ENCODE measurements around the gene INSRR. TPM values are rescaled to one million over a fixed set of nuclear protein-coding genes. Genes with fewer than 3 reads are reported as not detected.

The INSRR gene
- total RNA-seq, 4 donors from 2014 or later, result not detected

DNA sequence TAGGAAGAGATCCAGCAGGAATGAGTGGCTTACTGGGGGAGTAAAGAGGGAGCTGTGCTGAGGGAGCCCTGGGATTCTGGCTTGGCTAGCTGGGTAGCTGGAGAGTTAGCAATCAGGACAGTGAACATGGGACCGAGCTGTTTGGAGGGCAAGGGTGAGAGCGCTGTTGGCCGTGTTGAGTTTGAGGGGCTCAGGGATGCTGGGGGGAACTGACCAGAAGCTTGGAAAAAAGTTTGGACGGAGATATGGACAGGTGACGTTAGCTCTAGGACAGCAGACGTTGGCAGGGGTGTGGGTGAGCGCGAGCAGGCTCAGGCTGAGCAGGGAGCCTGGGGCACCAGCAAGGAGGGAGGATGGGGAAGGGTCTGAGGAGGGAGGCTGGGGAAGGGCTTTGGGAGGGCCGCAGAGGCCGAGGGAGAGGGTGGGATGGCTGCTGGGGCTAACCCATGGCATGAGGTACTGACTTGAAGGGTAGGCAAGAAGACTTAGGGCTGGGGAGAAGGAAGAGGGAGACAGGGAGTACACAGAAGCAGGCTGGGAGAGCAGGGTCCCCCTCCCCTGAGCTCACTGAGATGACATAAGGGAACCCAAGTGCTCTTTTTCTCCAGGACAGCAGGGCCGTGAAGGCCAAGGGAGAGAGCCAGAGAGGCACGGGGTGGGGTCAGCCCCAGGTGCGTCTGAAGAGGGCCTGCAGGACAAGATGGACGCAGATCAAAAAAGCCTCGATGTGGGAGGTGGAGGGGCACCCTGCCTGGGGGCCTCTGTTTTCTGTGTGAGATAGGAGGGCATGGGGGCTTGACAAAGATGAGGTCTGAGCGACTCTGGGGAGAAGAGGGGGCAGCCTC lies 50.5 kb downstream of the INSRR start:
- TF ChIP-seq, protein P1, sequence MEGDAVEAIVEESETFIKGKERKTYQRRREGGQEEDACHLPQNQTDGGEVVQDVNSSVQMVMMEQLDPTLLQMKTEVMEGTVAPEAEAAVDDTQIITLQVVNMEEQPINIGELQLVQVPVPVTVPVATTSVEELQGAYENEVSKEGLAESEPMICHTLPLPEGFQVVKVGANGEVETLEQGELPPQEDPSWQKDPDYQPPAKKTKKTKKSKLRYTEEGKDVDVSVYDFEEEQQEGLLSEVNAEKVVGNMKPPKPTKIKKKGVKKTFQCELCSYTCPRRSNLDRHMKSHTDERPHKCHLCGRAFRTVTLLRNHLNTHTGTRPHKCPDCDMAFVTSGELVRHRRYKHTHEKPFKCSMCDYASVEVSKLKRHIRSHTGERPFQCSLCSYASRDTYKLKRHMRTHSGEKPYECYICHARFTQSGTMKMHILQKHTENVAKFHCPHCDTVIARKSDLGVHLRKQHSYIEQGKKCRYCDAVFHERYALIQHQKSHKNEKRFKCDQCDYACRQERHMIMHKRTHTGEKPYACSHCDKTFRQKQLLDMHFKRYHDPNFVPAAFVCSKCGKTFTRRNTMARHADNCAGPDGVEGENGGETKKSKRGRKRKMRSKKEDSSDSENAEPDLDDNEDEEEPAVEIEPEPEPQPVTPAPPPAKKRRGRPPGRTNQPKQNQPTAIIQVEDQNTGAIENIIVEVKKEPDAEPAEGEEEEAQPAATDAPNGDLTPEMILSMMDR (IDR thresholded peaks at IDR 0.05; ENCODE audit: low read depth), result no peak

DNA sequence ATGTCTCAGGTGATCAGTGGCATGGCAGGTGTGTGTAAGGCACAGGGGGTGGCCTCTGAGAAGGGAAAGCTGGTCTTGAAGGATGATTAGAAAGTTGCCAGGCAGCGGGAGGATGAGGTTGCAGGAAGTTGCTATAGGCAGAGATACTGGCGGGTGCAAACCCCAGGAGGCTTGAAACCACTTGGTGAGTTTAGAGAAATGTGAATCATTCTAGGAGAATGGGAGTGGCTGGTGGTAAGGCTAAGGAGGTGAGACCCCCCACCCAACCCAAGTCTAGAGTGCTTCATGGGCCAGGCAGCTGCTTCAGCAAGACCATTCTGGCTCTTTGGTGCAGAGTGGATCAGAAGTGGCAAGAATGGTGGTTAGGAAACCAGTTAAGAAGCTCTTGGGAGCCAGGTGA lies 51.3 kb downstream of the INSRR start:
- TF ChIP-seq, protein P1 (IDR thresholded peaks at IDR 0.05; ENCODE audit: low read depth), result no peak

DNA sequence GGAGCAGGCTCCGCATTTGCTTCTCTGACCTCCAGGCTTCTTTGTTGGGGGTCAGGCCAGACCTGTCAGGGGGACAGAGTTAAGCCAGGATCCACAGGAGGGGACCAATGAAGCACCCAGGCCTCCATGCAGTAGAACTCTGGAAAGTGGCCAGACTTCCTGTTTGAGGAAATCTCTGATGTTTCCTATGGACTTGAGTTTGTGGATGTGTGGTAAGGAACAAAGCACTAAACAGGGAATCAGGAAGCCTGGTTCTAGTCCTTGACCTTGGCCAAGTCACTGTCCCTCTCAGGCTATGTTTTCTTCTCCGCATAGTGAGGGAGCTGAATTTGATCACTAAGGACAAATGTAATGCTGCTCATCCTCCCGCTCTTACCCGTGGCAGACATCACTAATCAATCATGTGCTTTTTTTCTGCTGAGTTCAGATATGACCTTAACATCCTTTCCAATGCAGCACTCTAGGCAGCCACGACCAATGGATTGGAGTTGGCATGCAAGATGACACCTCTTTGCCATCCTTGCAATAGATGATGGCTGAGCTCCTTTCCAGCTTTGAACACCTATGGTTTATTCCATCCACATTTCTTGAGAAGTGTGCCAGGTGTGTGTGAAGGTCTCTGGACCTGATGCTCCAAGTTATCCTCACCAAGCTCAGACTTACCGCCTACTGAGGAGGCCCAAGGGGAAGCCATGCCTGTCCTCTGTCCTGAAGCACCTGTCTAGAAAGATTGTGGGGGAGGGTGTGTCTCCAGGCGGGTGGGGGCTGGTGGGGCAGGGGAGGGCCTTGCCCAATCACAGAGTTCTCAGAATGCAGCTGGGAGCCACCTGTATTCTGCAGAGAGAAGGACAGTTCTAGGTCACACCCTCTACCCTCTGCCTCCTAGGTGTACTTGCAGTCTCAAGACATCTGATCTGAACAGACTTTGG lies 52.1 kb downstream of the INSRR start:
- TF ChIP-seq, protein P1 (IDR thresholded peaks at IDR 0.05; ENCODE audit: low read depth), result no peak

DNA sequence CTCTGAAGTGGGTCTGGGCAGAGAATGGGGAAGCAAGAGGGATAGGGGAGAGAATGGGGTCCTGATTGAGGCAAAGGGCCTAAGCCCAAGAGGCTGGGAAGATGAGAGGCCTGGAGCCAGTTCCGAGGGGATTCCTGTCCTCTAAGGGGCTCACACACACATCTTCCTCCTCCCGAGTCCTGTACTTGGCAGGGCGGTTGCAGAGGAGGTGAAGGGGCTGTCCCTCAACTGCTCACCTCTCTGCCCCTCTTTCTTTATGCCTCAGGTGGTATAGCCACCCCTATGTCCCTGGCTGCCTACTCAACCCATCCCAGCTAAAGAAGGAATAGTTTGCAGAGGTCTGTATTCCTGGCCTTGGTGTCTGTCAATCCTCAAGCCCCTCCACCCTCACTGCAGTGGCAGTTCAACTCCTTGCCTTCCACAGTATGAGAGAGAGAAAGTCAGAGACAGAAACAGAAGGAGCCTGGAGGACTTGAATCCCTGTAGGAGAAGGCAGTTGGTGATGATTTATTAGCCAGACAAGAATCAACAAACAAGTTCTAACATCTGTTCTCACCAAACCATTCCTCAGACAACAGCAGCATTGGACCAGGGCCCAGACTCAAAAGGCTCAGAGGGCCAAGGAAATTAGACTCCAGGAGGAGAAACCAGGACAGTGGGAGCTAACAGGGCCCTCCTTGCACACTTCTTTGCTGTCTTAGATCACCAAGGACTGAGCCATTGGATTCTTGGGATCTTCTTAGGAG lies 53.0 kb downstream of the INSRR start:
- TF ChIP-seq, protein P1 (IDR thresholded peaks at IDR 0.05; ENCODE audit: low read depth), result no peak

GRCh38 chr1:156804572-156805243 lies 54.2 kb downstream of the INSRR start:
- TF ChIP-seq, protein P1 (IDR thresholded peaks at IDR 0.05; ENCODE audit: low read depth), result no peak

DNA sequence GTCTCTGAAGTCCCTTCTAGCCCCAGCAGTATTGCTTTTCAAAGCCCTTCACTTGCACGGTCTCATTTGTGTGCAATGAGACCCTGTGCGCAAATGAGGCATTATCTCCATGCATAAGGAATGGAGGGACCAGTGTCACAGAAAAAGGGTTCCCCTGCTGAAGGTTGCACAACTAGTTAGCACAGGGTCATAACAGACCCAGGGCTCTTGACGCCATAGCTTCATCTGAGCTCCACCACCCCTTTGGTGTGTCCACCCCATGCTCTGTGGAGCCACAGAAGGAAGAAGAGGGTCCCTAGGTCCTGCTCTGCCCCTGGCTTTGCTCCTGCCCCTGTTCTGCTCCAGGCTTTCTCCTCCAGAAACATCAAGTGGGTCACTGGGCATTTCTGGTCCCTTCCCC lies 54.9 kb downstream of the INSRR start:
- TF ChIP-seq, protein P1 (IDR thresholded peaks at IDR 0.05; ENCODE audit: low read depth), result no peak

All from subcutaneous adipose tissue (tissue), 4 donors.